IPS-15b (cell line): ENCODE measurements around the gene LYRM9.

Source experiments
- H3K27me3 ChIP-seq: one replicate; pipeline ENCODE4 v1.6.1; 2013; ENCODE audit warnings: low read length; ENCODE audit not compliant: control insufficient read depth, insufficient read depth
- H3K36me3 ChIP-seq: one replicate; pipeline ENCODE4 v1.6.1; 2013; ENCODE audit warnings: low read length; ENCODE audit not compliant: control insufficient read depth, insufficient read depth
- H3K4me1 ChIP-seq: one replicate; pipeline ENCODE4 v1.6.1; 2013; ENCODE audit warnings: mild to moderate bottlenecking, low read length; ENCODE audit not compliant: control insufficient read depth, insufficient read depth
- H3K4me3 ChIP-seq: one replicate; pipeline ENCODE4 v1.5.1; 2013; ENCODE audit warnings: low read depth, low read length
- H3K9ac ChIP-seq: one replicate; pipeline ENCODE4 v1.6.1; 2013; ENCODE audit warnings: low read depth, mild to moderate bottlenecking, low read length
- H3K9me3 ChIP-seq: one replicate; pipeline ENCODE4 v1.6.1; 2013; ENCODE audit warnings: mild to moderate bottlenecking, low read length; ENCODE audit not compliant: control insufficient read depth, insufficient read depth

The LYRM9 gene

GRCh38 chr17:27868565-27868964, 24.6 kb downstream of the LYRM9 start:
- Histone ChIP-seq H3K4me1 (no peaks in the 10 kb centered on the region), H3K36me3 (no peaks in the 10 kb centered on the region), H3K27me3 (no peaks in the 10 kb centered on the region)

GRCh38 chr17:27862840-27863239, 30.3 kb downstream of the LYRM9 start:
- H3K27me3 ChIP-seq: no peaks in the 10 kb centered on the region
- H3K9ac ChIP-seq: no peak overlapping the region
- H3K4me1 ChIP-seq: no peaks in the 10 kb centered on the region
- no peaks in the 10 kb centered on the region for H3K9me3 ChIP-seq
- H3K36me3 ChIP-seq: no peaks in the 10 kb centered on the region
- no peak overlapping the region for H3K4me3 ChIP-seq

More at GRCh38 chr17:27868565-27868964, 24.6 kb downstream of the LYRM9 start:
- no peak overlapping the region for H3K4me3 ChIP-seq
- no peak overlapping the region for H3K9ac ChIP-seq
- H3K9me3 ChIP-seq: no peaks in the 10 kb centered on the region

GRCh38 chr17:27862004-27862403, 31.2 kb downstream of the LYRM9 start:
- H3K36me3 ChIP-seq: no peaks in the 10 kb centered on the region
- no peak overlapping the region for H3K4me3 ChIP-seq
- no peaks in the 10 kb centered on the region for H3K4me1 ChIP-seq
- no peaks in the 10 kb centered on the region for H3K9me3 ChIP-seq
- no peaks in the 10 kb centered on the region for H3K27me3 ChIP-seq
- H3K9ac ChIP-seq: no peak overlapping the region

- no peaks in the 10 kb centered on the region for H3K9me3 ChIP-seq
- peaks cover 3% of the 10 kb centered on the region for H3K4me1 ChIP-seq
- no peaks in the 10 kb centered on the region for H3K27me3 ChIP-seq
- no peak overlapping the region for H3K9ac ChIP-seq
- H3K4me3 ChIP-seq: no peak overlapping the region
- H3K36me3 ChIP-seq: no peaks in the 10 kb centered on the region
Measured at GRCh38 chr17:27860971-27861664, 32.0 kb downstream of the LYRM9 start.

- H3K9ac ChIP-seq: no peak overlapping the region
- no peaks in the 10 kb centered on the region for H3K9me3 ChIP-seq
- H3K4me1 ChIP-seq: peaks cover 3% of the 10 kb centered on the region
- H3K27me3 ChIP-seq: no peaks in the 10 kb centered on the region
- no peaks in the 10 kb centered on the region for H3K36me3 ChIP-seq
- no peak overlapping the region for H3K4me3 ChIP-seq
Measured at GRCh38 chr17:27858621-27859305, 34.4 kb downstream of the LYRM9 start.

- Histone ChIP-seq H3K4me3 (no peak overlapping the region), H3K27me3 (no peaks in the 10 kb centered on the region), H3K9ac (no peak overlapping the region), H3K9me3 (no peaks in the 10 kb centered on the region), H3K36me3 (no peaks in the 10 kb centered on the region), H3K4me1 (peaks cover 3% of the 10 kb centered on the region)
Measured at GRCh38 chr17:27856676-27857432, 36.3 kb downstream of the LYRM9 start.

DNA sequence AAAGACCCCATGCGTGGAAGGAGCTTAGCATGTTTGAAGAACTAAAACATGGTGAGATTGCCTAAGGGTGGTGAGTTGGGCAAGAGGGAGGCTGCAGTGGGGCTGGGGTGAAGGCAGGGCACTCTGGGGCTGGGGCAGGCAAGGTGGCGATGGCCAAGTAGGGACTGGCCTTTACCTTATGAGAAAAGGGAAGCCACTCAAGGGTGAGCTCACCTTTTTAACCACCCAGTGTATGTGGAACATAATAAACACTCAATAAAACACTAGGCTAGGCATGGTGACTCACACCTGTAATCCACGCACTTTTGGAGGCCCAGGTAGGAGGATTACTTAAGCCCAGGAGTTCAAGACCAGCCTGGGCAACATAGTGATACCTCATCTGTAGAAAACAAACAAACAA, 37.7 kb downstream of the LYRM9 start:
- Histone ChIP-seq H3K4me3 (no peak overlapping the region), H3K9me3 (no peaks in the 10 kb centered on the region), H3K4me1 (peaks cover 3% of the 10 kb centered on the region), H3K36me3 (no peaks in the 10 kb centered on the region), H3K9ac (no peak overlapping the region), H3K27me3 (no peaks in the 10 kb centered on the region)

DNA sequence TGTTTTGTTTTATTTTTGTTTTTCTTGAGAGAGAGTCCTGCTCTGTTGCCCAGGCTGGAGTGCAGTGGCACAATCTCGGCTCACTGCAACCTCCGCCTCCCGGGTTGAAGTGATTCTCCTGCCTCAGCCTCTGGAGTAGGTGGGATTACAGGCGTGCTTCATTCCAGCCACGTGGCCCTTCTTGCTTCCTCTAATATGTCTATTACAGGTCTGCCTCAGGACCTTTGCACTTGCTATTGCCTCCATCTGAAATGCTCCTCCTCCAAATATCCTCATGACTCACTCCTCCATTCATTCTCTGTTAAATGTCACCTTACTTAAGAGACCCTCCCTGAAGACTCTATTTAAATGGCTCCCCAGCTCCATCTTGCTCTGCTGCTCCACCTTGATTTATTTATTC, 39.0 kb downstream of the LYRM9 start:
- no peak overlapping the region for H3K9ac ChIP-seq
- H3K27me3 ChIP-seq: no peaks in the 10 kb centered on the region
- H3K4me3 ChIP-seq: no peak overlapping the region
- no peaks in the 10 kb centered on the region for H3K9me3 ChIP-seq
- H3K4me1 ChIP-seq: peaks cover 5% of the 10 kb centered on the region
- H3K36me3 ChIP-seq: no peaks in the 10 kb centered on the region

- Histone ChIP-seq H3K27me3 (no peaks in the 10 kb centered on the region), H3K36me3 (no peaks in the 10 kb centered on the region), H3K9ac (no peak overlapping the region), H3K9me3 (no peaks in the 10 kb centered on the region), H3K4me1 (peaks cover 5% of the 10 kb centered on the region), H3K4me3 (no peak overlapping the region)
Measured at GRCh38 chr17:27853091-27853490, 40.1 kb downstream of the LYRM9 start.

- no peaks in the 10 kb centered on the region for H3K27me3 ChIP-seq
- H3K4me3 ChIP-seq: no peak overlapping the region
- H3K9me3 ChIP-seq: no peaks in the 10 kb centered on the region
- H3K4me1 ChIP-seq: peaks cover 2% of the 10 kb centered on the region
- H3K9ac ChIP-seq: no peak overlapping the region
- no peaks in the 10 kb centered on the region for H3K36me3 ChIP-seq
Measured at GRCh38 chr17:27849474-27850185, 43.5 kb downstream of the LYRM9 start.

DNA sequence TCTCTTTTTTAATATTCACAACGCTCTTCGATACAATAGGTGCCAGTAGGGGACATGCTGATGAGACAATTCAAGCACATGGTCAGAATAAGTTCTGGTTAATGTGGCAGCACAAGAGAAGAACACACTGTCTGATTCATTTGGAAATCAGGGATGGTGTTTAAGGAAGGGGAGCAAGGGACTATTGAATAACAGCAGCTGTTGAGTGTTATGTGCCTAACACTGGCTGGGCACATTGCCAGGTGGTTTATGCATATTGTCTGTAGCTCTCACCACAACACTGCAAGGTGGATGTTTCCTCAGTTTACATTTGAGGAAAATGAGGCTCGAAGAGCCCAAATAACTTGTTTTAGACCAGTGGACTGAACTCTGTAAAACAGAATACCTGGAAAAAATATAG, 44.2 kb downstream of the LYRM9 start:
- Histone ChIP-seq H3K9me3 (no peaks in the 10 kb centered on the region), H3K4me3 (no peak overlapping the region)

More for the DNA sequence above, 44.2 kb downstream of the LYRM9 start:
- no peaks in the 10 kb centered on the region for H3K27me3 ChIP-seq
- H3K9ac ChIP-seq: no peak overlapping the region
- H3K4me1 ChIP-seq: peaks cover 2% of the 10 kb centered on the region
- H3K36me3 ChIP-seq: no peaks in the 10 kb centered on the region
